ENCODE measurements around the gene GAL3ST3.

Gene GAL3ST3

DNA sequence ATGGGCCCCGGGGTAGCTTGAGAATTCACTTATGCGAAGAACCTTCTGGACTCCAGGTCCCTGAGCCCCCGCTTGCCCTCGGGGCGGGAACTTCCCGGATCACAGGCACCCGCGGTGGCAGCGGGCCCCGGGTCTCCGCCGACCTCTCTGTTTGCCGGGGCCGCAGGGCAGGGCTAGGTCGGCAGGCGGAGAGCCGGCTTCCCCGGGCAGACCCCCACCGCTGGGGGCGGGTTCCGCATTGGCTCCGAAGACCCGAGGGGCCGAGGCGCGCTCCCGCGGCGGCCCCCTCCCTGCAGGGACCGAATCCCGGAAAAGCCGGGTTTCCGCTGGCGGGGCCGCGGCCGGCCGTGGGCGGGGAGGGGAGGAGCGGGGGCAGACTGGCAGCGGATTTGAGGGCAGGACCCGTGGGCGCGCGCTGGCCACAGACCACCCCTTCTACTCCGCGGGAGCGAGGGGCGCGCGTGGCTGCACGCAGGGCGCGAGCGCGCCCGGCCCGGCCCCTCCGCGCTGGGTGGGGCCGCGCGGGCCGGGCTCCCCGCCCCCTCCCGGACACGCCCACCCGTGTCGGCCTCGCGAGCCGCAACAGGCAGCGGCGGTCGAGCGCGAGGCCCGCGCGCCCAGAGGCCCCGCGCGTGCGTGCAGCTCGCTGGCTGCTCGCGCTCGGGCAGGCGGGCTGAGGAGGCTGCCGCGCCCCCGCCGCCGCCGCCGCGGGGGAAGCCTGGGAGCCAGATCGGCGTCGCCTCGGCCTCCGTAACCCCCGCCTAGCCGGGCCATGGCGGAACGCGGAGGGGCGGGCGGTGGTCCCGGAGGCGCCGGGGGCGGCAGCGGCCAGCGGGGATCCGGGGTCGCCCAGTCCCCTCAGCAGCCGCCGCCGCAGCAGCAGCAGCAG, 21.0 kb upstream of the GAL3ST3 start, which contains the start of gene PACS1:
TSS of gene PACS1 (plus strand) at position 558 of the 889 bp plus-strand sequence. CDS start at position 773, 215 bp downstream.
- DNase-seq (ENCODE audit: low read depth in 2 of 2): peak in 1 of 2 experiments; percentile 58

DNA sequence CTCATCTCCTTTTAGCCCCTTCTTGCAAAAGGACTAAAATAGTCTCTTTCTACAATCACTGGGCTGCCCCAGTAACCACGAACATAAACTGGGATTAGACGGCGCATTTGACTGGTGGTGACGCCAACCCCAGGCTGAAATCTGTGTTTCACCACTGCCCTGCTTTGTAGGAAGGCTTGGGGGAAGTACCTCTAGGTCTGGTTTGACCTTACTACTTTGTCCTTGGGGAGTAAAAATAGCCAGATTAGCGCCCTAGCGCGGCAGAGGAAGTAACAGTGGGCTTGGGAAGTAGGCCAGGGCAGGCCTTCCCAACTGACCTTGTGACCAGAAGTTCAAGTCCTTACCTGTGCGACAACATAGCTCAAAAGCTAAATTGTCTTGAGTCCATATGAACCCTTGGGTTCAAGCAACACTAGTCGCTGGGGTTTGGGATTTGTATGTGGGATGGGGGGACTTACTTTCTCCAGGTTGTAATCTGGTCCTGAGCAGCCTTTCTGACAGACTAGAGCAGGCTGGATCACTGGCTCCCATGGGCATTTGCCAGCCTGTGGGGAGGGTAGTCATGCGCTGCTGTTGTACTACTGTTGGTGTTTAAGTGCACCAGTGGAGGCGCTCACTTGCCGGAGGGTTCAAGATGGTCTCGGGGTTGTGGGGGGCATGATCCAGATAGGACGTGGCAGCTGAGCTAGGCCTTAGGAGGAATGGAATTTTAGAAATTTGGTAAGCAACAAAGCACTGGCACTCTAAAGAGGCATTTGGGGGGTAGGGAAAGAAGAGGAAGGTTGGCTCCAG, 20.2 kb upstream of the GAL3ST3 start:
- DNase-seq (ENCODE audit: low read depth in 2 of 2): peak in 1 of 2 experiments; percentile 35

DNA sequence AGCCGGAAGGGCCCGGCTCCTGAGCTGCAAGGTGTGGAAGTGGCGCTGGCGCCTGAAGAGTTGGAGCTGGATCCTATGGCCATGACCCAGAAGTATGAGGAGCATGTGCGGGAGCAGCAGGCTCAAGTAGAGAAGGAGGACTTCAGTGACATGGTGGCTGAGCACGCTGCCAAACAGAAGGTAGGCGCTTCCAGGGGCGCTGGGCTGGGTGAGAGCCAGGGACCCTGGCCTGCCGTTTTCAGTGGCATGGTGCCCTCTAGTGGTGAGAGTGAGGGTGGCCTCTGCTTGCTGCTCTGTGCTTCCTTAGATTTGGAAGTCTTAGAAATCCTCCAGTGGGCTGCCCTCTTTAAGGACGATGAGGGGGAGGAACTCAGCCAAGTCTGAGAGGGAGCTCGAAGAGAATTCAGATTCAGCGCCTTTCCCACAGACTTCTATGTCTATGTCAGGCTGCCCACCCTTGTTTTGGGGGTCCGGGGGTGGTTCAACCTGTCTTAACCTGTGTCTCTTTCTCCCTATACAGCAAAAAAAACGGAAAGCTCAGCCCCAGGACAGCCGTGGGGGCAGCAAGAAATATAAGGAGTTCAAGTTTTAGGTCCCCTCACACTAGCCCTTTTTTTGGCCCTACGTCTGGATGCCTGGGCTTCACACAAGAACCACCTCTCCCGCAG, 19.3 kb upstream of the GAL3ST3 start:
- DNase-seq (ENCODE audit: low read depth in 2 of 2): peak in 1 of 2 experiments; percentile 31

DNA sequence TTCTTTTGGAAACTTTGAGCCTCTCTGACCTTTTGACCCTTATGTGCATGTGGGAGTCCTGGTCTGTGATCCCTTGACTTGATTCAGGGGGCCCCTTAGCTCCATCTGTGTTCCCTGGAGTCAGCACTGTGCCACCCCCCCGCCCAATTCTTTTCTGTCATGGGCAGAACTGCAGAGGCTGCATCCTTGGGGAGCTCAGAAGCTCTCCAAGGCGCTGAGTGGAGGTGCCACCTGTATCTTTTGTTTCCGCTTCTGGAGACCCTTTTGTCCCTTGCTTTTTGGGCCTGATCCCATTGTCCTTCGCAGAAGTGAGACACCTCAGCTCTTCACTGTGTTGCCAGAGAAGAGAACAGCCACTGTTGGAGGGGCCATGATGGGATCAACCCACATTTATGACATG, 18.7 kb upstream of the GAL3ST3 start:
- DNase-seq (ENCODE audit: low read depth in 2 of 2): no peak

DNA sequence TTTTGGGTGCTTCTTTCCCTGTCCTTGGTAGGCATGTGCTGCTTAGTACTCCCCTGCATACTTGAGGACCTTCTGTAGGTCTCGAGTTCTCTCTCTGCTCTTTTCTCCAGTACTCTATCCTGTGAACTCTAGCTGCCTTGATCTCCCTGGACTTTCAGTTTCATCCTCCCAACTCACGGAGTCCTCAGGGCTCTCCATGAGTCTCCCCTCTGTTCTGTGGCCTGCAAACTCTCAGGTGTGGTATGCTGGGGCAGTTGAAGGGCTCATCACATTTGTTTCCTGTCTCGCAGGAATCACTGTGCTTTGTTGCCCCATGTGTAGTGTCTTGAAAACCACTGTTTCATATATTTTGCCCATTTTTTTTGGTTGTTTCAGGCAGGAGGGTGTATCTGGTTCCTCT, 17.8 kb upstream of the GAL3ST3 start:
- no peak for DNase-seq (ENCODE audit: low read depth in 2 of 2)

DNA sequence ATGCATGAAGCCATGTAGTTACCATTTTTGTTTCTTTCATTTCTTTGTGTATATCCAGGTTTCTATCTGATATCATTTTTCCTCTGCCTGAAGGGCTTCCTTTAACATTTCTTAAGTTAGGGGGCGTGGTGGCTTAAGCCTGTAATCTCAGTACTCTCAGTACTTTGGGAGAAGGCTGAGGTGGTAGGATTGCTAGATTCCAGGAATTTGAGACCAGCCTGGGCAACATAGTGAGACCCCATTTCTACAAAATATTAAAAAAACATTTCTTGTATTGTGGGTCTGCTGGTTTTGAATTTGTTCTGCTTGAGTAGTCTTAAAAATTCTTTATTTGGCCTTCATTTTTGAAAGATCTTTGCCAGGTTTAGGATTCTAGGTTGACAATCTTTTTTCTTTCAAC, 15.6 kb upstream of the GAL3ST3 start:
- DNase-seq (ENCODE audit: low read depth in 2 of 2): no peak

DNA sequence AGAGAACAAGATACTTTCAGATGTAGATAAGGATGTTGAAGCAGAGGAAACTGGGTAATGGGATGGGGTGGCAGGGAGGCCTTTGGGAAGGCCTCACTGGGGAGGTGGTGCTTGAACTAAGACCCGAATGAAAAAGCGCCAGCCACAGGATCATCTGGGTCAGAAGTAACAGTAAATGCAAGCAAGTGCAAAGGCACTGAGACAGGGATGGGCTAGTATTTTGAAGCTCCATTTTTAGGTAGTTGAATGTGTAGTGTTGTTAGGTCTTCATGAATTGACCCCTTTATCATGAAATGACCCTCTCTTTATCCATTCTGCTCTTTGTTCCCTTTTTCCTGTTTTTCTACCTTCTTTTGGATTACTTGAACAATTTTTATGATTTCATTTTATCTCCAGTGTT, 14.9 kb upstream of the GAL3ST3 start:
- DNase-seq (ENCODE audit: low read depth in 2 of 2): no peak

DNA sequence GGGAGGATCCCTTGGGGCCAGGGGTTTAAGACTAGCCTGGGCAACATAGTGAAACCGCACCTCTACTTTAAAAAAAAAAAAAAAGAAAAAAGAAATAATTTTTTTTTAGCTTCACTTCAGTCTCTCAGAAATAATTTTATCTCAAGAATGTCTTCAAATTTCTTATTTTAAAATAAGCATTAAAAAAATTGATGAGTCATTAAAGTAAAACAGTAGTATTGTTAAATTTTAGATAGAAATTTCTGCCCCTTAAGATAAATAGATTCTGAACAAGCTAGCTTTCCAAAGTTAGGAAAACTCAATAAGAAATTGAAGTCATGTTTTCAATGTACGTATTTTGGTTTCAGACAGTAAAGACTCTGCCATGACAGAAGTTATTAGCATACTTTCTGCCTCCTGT, 13.4 kb upstream of the GAL3ST3 start:
- DNase-seq (ENCODE audit: low read depth in 2 of 2): no peak

DNA sequence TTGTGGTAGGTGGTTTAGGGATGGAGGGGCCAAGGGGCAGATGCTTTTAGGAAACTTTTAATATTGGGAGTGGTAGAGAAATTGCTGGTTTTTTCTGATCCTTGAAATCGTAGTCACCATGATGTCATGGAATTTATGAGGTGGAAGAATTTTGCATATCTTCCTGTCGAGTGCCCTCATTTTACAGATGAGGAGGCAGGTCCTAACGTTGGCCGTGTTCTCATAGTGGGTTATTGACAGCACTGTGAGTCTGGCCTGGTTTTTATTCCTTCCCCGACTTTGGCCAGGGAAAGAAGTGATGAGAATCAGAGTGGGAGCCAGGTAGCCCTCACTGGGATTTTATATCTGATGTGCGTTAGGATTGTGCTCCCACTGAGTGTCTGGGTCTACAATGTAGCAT, 12.3 kb upstream of the GAL3ST3 start:
- DNase-seq (ENCODE audit: low read depth in 2 of 2): no peak

DNA sequence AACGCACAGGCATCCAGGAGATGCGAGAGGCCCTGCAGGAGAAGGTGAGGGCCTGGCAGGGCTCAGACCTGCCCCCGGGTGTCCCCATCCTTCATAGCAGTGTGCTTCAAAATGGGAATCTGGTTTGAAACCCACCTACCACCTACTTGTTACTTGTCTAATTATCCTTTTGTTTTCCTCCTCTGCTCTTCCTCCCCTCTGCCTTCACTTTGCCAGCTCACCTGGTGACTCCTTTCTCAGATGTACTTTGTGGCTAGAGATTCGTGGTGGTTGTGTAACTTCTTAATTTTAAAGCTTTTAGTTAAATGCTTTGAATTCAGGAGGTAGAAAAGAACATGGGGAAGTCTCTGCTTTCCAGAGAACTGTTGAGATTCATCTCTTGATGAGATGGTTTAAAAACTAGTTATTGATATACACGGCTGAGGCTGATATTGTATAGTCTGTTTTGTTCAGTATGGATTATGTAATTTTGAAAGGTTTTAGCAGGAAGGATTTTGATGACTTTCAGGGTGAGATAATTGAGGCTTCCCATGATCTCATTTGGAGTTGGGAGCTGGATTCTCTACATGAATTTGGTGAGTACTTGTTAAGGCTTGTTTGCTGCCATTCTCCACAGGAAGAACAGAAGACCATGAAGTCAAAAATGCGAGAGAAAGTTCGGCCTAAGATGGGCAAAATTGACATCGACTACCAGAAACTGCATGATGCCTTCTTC, 11.2 kb upstream of the GAL3ST3 start:
- DNase-seq (ENCODE audit: low read depth in 2 of 2): no peak

DNA sequence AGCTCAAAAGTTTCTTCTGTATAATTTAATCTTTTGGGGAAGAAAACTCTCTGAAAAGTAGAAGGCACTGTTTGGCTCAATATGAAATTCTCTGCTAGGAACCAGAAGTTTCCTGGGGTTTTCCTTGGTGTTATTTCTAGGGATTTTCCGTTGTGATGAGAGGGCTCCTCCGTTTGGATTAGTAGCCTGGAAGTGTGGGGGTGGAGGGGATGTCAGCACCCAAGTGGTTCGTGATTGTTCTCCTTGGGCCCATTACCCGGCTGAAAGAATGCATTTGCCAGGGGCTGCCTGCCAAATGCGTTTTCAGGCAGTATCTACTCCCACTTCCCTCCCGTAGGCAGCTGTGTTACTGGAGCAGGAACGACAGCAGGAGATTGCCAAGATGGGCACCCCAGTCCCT, 7.5 kb upstream of the GAL3ST3 start:
- no peak for DNase-seq (ENCODE audit: low read depth in 2 of 2)

DNA sequence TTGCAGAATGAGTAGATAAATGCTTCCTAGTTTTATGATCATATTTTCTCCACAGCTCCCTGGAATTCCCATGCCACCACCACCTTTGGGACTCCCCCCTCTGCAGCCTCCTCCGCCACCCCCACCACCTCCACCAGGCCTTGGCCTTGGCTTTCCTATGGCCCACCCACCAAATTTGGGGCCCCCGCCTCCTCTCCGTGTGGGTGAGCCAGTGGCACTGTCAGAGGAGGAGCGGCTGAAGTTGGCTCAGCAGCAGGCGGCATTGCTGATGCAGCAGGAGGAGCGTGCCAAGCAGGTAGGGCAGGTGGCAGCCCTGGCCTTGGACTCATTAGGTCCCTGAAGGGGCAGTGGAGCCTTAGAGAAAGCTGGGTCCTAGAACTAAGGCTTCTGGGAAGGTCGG, 6.1 kb upstream of the GAL3ST3 start:
- no peak for DNase-seq (ENCODE audit: low read depth in 2 of 2)

DNA sequence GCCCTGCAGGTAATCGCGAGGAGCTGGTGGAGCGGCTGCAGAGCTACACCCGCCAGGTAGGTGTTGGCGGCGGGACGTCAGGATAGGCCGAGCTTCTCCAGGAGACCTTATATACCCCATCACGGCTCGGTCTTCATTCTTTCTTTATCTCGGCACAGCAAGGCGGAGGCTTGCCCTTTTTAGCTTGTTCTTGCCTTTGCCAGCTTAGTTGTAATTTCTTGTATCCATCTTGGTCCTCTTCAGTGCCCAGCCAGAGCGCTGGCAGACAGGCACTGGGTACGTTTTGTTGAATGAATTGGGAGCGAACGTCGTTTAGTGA, 3.7 kb upstream of the GAL3ST3 start:
- DNase-seq (ENCODE audit: low read depth in 2 of 2): no peak

DNA sequence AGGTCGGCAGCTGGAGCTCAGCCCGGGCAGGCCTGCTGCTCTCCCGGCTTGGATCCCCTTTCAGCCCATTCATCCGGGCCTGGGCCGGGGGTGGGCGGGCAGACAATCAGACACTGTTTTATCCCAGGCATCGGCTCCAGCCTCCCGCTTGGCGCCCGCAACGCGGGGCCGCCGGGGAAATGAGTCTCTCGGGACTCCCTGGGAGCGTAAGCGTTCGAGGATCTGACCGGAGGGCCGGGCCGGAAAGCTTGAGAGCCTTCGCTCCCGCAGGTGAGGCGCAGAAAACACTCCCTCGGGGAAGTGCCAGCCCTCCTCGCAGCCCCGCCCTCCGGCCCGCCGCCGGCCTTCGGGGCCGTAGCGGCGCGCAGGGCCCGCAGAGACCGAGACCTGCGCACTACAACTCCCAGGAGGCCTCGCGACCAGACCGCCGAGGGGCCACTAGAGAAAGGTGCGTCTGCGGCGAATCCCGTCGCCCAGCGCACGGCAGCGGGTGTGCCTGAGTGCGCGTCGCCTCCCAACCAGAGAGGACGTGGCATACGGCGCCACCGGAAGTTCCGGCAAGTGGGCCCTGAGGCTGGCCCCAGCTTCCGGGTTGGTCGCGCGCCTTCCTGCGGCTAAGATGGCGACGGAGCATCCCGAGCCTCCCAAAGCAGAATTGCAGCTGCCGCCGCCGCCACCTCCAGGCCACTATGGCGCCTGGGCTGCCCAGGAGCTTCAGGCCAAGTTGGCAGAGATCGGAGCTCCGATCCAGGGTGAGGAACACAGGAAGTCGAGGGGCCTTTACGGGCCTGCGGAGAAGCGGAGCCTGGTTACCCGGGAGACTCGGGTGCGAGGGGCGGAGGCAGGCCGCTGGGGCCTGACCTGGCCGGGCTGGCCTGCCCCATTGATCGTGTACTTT, 3.1 kb upstream of the GAL3ST3 start, which contains the start of gene SF3B2:
TSS of gene SF3B2 (plus strand) at position 599 of the 898 bp plus-strand sequence. CDS start at position 620, 21 bp downstream.
- peak; percentile 94 to 97 for DNase-seq (ENCODE audit: low read depth in 2 of 2)

DNA sequence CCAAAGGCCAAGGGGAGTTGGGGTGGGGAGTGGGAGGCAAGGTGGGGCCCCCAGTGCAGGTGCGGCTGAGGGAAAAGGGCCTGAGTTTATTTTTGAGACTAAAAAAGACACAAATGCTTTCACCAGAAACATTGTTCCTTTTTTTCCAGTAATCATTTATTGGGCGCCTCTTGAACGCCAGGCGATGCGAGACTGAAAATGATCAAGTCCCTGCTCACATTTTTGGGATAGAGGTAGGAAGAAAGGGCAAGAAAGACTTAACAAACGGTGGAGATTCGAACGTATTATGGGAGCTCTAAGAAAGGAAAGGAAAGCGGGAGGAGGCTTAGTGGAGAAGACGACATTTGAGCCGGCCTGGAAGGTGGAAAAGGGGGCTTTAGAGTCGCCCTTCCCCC, 2.4 kb upstream of the GAL3ST3 start:
- no peak for DNase-seq (ENCODE audit: low read depth in 2 of 2)

DNA sequence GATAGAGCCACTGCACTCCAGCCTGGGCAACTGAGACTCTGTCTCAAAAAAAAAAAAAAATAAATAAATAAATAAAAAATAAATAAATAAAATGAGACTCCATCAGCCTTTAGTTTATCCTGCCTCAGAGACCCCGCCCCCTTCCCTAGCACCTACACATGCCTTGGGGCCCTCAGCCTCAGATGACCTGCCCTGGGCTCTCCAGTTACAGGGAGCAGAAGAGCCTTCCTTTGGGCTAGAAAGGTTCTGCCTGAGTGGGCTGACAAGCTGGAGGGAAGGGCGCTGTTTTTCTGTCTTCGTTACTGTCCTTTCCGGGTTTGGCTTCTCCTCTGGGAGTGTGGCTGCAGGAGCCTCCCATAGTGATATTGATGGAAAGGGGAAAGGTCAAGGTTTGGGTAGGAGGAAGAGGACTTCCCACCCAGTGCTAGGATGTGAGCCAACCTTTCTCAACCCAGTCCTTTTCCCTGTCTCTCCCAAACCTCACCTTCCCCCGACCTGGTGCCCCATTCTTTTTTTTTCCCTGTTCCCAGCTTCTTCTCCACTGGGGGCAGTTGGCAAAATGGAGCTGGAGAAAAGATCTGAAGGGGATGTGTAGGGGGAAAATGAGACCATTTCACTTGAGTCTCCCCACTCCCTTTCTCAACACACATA, 1.7 kb upstream of the GAL3ST3 start:
- no peak for DNase-seq (ENCODE audit: low read depth in 2 of 2)

DNA sequence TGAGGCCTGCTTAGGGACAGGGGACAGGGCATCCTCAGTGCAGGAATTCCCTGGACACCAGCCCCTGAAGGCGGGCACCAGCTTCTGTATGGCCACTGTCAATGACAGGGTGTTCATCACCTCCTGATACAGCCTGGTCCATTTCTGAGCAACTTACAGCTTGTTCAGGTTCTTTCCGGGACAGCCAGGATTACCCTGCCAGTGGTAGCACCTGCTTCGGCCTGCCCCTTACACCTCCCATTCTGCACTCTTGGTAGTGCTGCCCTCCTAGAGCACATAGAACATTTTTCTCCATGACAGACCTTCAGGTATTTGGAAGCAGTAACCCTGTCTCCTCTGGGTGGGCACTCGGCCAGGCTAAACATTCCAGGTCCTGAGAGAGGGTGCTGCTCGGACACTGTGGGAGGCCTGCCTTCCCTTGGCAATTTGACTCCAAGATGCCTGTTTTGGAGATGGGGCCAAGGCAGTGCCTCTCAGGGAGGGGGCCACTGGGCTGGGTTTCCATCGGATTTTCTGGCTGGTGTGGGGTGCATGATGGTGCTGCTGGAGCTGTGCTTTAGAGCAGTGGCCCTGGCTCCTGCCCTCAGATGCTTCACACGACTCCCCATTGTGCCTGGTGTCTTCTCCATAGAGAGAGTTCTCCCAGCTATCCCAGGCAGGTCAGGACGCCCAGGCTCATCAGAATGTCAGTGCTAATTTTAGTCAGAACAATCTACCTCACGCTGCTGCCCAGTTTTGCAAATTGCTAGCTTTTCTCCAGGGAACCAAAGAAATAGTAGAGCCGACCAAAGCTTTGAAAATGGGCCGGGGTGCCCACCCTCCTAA, 1.2 kb downstream of the GAL3ST3 start:
- no peak for DNase-seq (ENCODE audit: low read depth in 2 of 2)

DNA sequence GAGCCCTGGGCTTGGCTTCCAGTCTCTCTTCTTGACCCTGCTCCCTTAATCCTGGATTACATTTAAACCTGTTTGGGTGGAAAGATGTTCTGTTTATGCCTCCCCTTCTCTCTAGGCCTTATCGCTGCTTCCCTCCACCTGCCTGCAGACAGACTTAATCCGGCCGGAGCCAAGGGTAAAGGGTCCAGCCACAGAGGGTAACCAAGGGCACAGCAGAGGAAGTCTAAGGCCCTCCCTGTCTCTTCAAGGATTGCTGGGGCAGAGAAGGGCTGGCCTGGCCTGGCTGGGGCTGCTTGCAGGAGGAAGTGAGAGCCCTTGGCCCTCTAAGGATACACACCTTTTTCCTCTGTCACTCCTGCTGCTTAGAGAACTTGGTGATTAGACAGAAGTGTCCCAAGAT, 2.1 kb downstream of the GAL3ST3 start:
- no peak for DNase-seq (ENCODE audit: low read depth in 2 of 2)

DNA sequence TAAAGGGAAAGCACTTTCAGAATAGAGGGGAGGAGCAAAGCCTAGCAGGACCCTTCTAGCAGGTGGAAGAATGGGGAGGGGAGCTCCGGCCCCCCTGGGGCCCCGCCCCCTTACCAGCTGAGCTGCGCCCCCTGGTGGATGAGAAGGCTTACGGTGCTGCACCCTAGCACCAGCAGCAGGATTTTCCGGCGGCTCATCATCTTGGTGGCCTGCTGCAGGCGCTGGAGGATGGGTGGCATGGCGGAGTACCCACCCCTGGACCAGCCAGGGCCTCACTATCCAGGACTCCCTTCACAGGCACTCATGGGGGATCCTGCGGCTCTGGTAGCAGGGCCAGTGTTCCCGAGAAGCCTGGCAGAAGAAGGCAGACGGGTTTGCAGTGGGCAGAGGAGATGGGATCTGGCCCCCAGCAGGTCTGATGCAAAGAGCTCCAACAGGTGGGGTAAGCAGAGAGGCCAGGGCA, 3.8 kb downstream of the GAL3ST3 start:
- no peak for DNase-seq (ENCODE audit: low read depth in 2 of 2)

Measured in fibroblast of skin of left biceps (primary cell).